NCI-H1694 (cell line): ENCODE data around the gene CARD19.
"Not testable (repeated sequence)": the region's sequence is repeated elsewhere in the genome, so short reads cannot be mapped to it uniquely, and the experiment has no call there.

Experiments used
- DNase-seq: peaks from one replicate; lab custom pipeline; 2025; lab: John Stamatoyannopoulos, UW

Gene CARD19

GRCh38 chr9:93134015-93134739, 38.2 kb downstream of the CARD19 start, which contains the start of gene NINJ1:
NINJ1 (minus strand) TSS chr9:93134251; CDS start chr9:93134217, 34 bp downstream.
- no peak for DNase-seq

DNA sequence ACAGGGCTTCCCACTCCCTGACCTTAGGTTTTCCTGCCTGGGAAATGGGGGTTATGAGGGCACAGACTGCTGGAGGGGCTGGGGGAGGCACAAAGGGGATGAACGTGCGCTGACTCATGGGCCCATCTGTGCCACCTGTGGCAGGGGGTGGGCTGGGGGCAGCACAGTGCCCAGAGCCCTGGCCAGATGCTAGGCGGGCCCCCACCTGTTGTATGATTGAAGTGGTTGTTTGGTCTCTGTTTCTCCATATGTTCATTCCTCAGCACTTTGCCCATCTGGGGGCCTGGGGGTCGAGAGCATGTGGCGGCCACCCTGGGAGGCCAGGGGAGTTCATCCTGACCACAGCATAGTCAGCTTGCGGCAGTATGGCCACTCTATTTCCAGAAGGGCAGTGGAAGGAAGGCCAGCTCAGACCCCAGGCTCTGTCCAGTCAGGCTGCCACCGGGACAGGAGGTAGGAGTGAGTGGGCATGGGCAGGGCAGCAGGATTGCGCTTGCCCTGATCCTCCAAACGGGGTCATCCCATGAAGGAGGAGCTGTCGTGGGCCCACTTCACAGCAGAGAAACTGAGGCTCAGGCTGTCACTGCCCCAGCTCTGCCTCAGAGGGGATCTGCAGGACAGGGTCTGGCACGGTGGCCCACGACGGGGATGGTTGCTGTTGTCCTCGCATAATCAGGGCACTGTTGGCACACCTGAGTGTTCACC, 38.9 kb downstream of the CARD19 start:
- DNase-seq: no peak

DNA sequence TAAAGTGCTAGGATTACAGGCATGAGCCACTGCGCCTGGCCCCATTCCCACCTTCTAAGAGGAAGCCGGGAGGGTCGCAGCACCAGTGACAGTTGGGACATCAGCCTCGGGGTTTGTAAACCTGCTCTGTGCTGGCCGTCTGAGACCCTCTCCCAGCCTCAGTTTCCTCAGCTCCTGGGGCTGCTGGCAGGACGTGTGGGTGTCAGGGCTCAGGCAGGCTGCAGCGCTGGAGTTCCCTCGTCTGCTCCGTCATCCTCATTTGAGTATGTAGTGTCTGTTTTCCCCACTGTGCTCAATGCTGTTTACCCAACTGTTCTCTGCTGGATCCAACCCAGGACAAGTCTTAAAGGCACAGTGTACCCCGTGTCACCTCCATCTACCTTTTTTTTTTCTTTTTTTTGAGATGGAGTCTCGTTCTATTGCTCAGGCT, 40.0 kb downstream of the CARD19 start:
- peak; percentile 30 for DNase-seq

DNA sequence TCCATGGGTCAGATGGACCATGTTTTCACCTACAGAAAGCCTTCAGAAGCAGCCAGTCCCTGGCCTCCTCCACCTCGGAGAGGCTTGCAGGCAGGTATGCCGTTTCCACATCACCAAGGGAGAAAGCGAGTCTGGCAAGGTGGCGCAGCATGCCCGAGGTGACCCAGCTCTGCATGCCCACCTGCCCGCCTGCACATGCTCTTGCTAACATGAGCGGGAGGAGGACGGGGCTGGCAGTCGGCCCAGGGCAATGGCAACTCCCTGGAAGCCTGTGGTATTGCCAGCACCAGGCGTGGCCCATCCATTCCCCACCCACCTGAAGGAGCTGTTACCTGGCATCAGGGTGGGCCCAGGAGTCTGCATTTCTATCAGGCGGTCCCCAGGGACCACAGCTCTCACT, 41.3 kb downstream of the CARD19 start:
- no peak for DNase-seq

DNA sequence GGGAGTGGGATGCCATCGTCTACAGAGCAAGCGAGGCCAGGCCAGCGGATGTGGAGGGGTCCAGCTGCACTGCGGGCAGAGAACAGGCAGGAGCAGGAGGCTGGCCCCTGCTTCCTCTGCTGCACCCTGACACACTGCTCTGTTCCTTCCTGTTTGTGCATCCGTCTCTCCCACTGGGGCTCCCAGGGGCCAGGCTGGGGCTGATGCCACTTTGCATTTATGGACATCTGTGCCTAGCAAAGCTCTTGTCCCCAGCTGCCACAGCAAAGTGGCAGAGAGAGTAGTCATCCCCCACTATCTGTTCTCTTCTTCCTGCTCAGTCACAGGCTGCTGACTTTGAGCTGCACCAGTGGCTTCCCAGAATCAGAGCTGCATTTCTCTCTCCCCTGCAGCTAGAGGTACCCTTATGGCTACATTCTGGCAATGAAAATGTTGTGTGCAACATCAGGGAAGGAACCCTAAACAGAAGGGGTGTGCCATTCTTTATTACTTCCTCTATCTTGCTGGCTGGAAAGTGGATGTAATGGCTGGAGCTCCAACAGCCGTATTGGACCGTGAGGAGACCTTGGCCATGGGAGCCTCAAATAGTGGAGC, 42.3 kb downstream of the CARD19 start:
- DNase-seq: no peak

DNA sequence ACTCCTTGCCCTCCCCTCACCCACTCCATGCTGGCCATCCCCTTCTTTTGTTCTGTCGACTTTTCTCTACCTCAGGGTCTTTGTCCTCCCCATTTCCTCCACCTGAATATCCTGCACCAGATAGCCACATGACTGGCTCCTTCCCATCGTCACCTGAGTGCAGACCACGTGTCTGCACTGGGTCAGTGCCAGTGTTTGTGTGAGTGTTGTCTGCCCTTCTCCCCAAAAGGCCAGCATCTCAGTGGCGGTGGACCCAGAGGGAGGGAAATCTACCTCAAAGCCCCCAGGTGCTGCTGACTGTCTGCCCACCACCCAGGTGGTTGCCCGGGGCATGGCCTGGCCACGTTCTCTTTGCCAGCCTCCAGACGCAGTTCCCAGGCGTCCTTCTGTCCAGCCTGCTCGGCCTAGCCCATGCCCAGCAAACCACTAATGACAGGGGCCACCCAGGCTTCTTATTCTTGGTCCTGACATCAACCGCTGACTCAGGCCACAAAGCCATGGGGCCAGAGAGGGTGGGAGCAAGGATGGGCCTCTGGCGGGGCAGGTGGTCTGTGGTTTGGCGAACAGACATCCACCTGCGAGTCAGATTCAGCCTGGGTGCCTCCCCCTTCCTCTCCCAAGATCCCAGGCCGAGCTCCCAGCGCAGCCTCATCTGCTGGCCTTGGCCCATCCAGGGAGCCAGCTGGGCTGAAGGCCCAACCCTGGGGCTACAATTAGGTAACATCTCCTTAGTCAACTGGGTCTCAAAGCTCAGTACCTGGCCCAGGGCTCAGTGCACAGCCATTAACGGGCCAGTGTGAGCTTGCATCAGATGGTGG, 43.6 kb downstream of the CARD19 start:
- no peak for DNase-seq

DNA sequence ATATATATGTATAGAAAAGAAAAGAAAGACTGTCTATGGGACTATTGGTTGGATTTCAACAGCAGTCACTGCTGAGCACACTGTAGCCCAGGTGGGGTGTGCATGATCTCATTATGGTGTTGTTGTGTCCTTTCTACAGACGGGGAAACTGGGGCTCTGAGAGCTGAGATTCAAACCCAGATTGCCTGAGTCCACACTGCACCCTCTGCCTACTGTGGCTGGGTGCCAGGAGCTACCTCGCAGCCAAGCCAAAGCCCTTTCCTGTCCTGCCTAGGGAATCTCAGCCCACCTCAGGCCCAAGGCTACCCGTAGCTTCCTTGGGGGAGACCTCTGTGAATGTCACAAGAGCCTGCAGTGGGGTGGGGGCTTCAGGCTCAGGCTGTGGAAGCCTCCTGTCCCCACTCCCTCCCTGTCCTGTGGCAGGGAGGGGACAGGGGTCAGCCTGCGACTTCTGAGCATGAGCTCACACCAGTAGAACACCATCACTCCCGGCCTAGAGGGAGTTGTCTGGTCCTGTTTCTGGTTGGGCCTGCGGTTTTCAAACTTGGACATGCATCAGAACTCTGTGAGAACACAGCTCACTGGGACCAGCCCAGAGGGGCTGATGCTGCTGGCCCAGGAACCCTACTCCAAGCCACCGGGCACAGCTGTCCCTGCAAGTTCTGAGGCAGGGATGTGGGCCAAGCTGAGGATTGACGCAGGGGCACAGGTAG, 45.9 kb downstream of the CARD19 start:
- DNase-seq: no peak

- DNase-seq: no peak
These were observed 48.0 kb downstream of the CARD19 start for GRCh38 chr9:93143830-93144530.

GRCh38 chr9:93146696-93147095, 50.7 kb downstream of the CARD19 start:
- not testable (repeated sequence) for DNase-seq

DNA sequence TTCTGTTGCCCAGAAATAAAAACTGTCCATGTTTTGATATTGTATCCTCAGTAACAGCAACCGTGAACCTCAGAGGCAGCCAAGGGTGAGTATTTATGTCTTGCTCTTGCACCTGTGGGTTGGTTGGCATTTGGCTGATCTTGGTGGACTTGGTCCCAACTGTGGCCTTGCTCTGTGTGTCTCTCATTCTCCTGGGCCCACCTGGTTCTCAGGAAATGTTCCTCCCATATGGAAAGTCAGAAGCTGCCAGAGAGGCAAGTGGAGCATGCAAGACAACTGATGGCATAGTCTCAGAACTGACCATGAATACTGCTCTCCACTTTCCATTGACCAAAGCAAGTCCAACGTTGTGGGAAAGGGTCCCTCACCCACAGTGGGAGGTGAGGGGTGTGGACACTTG, 51.6 kb downstream of the CARD19 start:
- DNase-seq: no peak

- DNase-seq: no peak
These were observed 52.7 kb downstream of the CARD19 start for GRCh38 chr9:93148721-93149120.

GRCh38 chr9:93149361-93149760, 53.3 kb downstream of the CARD19 start:
- DNase-seq: no peak

DNA sequence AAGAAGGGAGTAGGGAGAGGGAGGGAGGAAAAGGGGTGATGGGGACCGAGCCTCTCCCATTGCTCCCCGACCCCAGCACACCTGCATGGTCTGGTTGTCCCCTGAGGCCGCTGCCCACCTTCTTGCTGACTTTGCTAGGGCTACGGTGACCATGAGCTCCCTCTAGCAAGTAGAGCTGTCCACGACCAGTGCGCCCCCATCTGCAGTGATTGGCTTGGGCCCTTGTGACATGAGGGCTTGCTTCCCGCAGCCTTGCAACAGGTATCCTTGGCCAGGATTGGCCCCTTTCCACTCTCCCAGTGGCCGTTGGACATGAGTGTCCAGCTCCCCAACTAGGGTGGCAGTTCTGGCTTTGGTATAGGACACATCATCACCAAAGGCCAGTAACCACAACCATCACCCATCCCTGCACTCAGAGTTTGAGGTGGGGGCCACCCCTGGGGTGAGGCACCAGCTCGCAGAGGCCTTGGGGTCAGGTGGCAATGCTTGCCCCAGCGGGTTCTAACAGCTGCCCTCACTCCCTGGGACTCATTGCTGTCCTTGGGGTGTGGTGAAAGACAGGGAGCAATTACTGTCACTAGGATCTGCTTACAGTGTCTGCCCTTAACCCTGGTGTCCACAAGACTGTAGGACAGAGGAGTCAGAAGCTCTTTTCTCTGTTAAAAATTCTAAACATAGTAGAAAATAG, 55.2 kb downstream of the CARD19 start:
- DNase-seq: no peak

- peak; percentile 18 for DNase-seq
These were observed 58.4 kb downstream of the CARD19 start for GRCh38 chr9:93154293-93154903.

- peak; percentile 67 for DNase-seq
These were observed 59.9 kb downstream of the CARD19 start for GRCh38 chr9:93155716-93156474.

DNA sequence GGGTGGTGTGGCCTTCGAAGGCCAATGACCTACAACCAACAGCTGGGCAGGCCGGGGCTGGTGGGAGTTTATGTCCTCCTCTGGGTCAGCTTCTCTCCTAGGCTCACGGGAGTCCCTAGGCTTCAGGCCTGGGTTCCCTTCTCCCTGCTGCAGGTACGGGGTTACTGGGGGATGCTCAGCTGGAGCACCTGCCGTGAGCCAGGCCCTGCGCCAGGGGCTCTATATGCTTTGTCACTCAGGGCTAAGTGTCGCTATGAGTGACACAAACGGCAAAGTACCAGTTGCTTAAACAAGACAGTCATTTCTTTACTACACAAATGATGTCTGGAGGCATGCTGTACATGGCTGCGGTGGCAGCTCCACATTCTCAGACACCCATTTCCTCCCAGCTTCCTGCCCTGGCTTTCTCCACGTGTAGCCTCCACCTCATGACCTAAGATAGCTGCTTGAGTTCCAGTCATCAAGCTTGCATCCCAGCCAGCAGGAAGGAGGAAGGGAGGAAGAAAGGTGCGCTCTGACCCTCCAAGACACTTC, 60.5 kb downstream of the CARD19 start:
- DNase-seq: no peak

- peak; percentile 46 for DNase-seq
These were observed 63.8 kb downstream of the CARD19 start for GRCh38 chr9:93159601-93160471.
